GM10248 (cell line): ENCODE results near the gene ERN2.
A peak's percentile ranks its signal among the peaks of the same experiment; 100 is the strongest.
"Not testable (repeated sequence)": the region's sequence is repeated elsewhere in the genome, so short reads cannot be mapped to it uniquely, and the experiment has no call there.

ENCODE experiments used
- CTCF ChIA-PET: fragments of 300-600 bp; sonication (Branson Sonifier 250); formaldehyde crosslinking; extraction: SDS; loops from one replicate; lab custom pipeline; 2021; ENCODE audit warnings: antibody characterized with exemption; lab: Yijun Ruan, JAX
- POLR2A ChIA-PET: fragments of 350-650 bp; sonication (Branson Sonifier 250); formaldehyde crosslinking; extraction: SDS; loops from one replicate; lab custom pipeline; 2020; ENCODE audit warnings: antibody characterized with exemption; lab: Yijun Ruan, JAX
- DNase-seq: peaks from one replicate; pipeline ENCODE4 v3.0.0; 2012; ENCODE audit errors: extremely low spot score
- CTCF ChIP-seq: IDR thresholded peaks from 2 replicates; pipeline ENCODE4 v1.5.1; 2012; ENCODE audit warnings: mild to moderate bottlenecking, low read depth; ENCODE audit errors: extremely low read depth, missing control alignments, control extremely low read depth

Gene ERN2

DNA sequence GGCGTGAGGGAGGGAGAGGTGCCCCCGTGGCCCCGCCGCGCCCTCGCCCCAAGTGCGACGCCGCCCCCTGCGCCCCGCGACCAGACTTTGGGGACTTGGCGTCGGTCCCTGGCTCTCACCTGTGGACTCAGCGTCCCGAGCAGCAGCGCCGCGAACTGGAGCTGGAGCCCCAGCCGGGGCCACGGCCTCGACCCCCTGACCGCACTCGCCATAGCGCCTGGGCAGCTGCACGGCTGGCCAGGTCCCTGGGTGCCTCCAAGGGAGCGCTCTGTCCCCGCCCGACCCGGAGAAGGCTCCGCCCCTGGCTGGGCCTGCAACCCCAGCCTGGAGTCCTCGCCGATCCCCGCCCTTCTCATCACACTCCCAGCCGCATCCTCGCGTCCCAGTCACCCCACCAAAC lies at the start of gene ERN2:
Gene ERN2, minus strand, starts transcription at position 247 of the 400 bp plus-strand sequence. Its CDS starts 35 bp downstream, at position 212.
- ChIA-PET CTCF (no interaction called here), POLR2A (no interaction called here)
- TF ChIP-seq CTCF, result no peak
- peak; percentile 11 for DNase-seq

- DNase-seq, result no peak
- CTCF ChIA-PET, result interaction anchor here (0.8 to 1.6 kb wide), 2 partner anchors 30 to 258 kb away, joined by 3 to 4 read pairs; no protein-coding TSS in a partner anchor
- no peak for TF ChIP-seq CTCF
- POLR2A ChIA-PET, result no interaction called here
These were observed 45.1 kb upstream of the ERN2 start for GRCh38 chr16:23757937-23758619.

DNA sequence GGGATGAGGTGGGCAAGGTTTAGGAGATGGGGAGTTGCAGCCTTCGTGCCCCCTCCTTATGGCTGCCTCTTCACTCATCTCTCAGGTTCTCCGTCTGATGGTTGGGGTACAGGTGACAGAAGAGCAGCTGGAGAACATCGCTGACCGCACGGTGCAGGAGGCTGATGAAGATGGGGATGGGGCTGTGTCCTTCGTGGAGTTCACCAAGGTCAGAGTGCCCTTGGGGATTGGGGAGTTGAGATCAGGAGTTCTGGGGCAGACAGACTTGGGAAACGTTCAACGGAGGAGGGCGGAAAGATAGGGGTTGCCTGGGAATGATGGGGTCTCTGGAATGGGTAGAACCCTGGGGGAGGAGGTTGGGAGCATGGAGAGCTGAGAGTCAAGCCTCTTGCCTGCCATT lies 44.1 kb upstream of the ERN2 start:
- ChIA-PET POLR2A (no interaction called here), CTCF (interaction anchor here (1.6 kb wide), 1 partner anchor 29 kb away, joined by 4 read pairs; no protein-coding TSS in a partner anchor)
- DNase-seq, result no peak
- no peak for TF ChIP-seq CTCF

GRCh38 chr16:23755484-23755809 lies 42.4 kb upstream of the ERN2 start:
- POLR2A ChIA-PET, result no interaction called here
- TF ChIP-seq CTCF, result no peak
- CTCF ChIA-PET, result interaction anchor here (1.1 to 1.3 kb wide), 2 partner anchors 9 to 26 kb away, joined by 3 to 4 read pairs; no protein-coding TSS in a partner anchor

GRCh38 chr16:23754594-23755483 lies 41.8 kb upstream of the ERN2 start, which contains the start of gene CHP2:
Gene CHP2 (plus strand): TSS chr16:23755026. CDS start chr16:23755050, 24 bp downstream.
- ChIA-PET POLR2A (no interaction called here), CTCF (interaction anchor here (1.1 to 1.3 kb wide), 2 partner anchors 9 to 25 kb away, joined by 3 to 4 read pairs; no protein-coding TSS in a partner anchor)
- no peak for DNase-seq
- no peak for TF ChIP-seq CTCF

More at GRCh38 chr16:23755484-23755809, 42.4 kb upstream of the ERN2 start:
- DNase-seq, result no peak

GRCh38 chr16:23753908-23754593 lies 41.0 kb upstream of the ERN2 start:
- ChIA-PET CTCF (interaction anchor here (1.2 to 1.3 kb wide), 2 partner anchors 24 to 26 kb away, joined by 3 read pairs; no protein-coding TSS in a partner anchor), POLR2A (no interaction called here)
- no peak for DNase-seq
- TF ChIP-seq CTCF, result no peak

DNA sequence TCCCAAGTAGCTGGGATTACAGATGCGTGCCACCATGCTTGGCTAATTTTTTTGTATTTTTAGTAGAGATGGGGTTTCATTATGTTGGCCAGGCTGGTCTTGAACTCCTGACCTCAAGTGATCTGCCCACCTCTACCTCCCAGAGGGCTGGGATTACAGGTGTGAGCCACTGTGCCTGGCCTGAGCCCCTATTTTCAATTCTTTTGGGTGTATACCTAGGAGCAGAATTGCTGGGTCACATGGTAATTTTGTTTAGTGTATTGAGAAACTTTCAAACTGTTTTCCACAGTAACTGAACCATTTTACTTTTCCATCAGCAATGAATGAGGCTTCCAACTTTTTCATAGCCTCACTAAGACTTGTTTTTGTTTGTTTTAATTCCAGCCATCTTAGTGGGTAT lies 38.0 kb upstream of the ERN2 start:
- CTCF ChIA-PET, DNase-seq, POLR2A ChIA-PET: not testable (repeated sequence)
